T follicular helper cell (primary cell): ENCODE results near the gene DCC.

Experiments
- DNase-seq: peaks from one replicate; pipeline ENCODE4 v3.0.0-alpha.2; 2020; ENCODE audit warnings: low read depth
- total RNA-seq, 2 experiments: gene quantifications; one replicate each; lab custom pipeline; 2026; lab: John Stamatoyannopoulos, UW

DCC gene
- total RNA-seq, result 0 reads per million in 2 experiments

GRCh38 chr18:52339891-52340371 is at the start of gene DCC:
Gene DCC, plus strand, starts transcription at chr18:52340197. Its CDS starts 591 bp downstream, at chr18:52340788.
- DNase-seq, result no peak

- DNase-seq, result no peak
These were observed 29.3 kb upstream of the DCC start for GRCh38 chr18:52310651-52311050.

DNA sequence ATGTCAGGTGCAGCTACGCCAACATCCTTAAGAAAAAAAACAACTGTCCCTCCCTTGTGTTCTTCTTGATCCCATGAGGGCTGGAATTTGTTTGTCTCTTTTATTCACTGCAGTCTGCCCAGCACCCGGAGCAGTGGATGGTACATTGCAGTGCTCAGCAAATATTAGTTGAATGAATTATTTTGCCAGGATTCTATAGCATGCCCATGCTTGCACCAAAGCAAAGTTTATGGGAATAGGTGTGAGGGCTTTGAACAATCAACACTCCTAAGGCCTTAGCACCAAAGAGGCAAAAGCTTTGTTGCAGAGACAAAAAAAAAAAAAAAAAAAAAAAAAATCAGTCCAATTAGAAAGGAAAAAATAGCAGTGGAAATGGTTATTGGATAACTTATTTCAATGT is 28.7 kb upstream of the DCC start:
- DNase-seq, result no peak

DNA sequence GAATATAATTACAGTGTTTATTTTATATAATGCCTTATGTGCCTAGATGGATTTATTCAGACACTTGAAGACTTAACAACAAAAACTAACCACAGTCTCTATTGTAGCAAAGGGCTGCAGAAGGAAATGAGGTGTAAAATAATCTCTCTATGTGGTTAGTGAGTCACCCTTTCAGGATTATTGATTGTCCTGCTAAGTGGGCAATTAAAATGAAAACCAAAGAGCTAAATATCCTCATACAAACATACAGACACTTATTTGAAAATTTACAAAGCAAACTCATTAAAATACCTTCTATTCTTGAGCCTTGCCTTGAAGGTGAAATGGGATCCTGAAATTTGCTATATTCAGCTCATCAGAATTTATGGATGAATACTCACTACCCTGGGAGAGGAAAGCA is 27.7 kb upstream of the DCC start:
- no peak for DNase-seq

DNA sequence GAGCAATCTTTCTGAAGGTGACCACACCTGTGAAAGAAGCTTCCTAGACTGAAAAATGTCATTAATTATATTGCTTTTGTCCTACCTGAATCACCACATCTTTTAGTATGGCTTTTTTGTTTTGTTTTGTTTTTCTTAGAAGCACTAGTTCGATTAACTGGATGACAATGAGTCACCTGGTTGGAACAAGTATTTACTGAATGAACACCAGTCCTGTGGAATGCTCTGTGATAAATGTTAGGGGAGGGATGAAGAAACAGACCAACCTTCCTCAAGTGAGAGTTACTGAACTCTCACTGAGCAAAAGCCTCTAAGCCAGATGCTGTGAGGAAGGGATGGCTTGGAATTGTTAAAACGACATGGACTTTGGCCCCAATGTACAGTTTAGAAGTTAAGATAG is 26.8 kb upstream of the DCC start:
- no peak for DNase-seq

DNA sequence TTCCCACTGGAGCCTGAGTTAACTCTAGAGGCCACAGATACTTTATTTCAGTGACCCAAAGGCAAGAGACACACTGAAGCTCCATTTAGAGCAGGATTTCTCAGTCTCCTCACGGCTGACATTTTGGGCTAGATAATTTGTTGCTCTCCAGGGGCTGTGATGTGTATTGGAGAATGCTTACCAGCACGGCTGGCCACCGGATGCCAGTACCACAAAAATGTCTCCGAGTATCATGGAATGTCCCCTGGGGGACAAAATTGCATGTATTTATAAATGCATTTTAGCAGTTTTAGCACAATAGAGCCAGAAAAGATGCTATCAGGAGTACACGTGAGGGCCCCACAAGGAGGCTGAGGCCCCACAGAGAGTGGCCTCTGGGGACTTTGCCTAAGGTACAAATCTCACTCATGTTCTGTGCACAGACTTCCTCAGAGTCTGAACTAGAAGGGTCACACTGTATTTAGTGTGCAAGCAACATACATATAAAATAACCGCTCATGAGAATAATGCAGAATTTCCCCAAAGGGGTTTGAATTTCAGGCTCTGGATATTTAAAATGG is 20.5 kb upstream of the DCC start:
- DNase-seq, result no peak

DNA sequence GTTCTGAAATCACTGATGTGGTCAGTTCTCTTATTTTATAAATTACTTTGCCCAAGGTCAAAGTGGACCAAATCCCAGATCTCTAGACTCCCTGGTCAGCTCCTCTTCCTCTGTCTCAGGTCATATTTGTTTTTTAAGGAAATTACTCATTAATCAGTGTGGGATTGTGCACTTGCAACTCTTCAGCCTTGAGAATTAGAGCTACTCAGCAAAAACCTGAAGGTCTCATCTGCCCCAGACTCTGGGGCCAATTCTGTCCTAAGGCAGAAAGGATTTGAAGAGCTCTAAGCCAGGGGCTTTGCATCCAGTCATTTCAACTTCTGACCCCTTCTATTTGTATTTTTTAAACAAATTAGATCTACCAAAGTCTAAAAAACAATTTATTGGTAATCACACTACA is 17.7 kb upstream of the DCC start:
- no peak for DNase-seq

DNA sequence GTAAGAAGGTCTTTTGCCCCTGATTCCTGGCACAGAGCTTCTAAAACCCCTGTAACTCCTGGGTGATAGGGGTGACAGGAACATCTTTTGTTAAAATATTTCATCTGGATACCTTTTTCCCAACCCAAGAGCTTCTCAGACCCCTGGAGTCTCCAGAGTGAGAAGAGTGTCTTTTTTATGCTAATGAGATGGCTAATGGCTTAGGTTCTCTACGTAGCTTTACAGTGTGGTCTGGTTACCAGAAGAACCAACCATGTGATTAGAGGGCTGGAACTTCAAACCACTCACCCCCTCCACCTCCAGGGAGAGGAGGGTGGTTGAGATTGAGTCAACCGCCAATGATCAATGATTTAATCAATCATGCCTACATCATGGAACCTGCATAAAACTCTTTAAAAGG is 16.2 kb upstream of the DCC start:
- no peak for DNase-seq

GRCh38 chr18:52325997-52326396 is 14.0 kb upstream of the DCC start:
- no peak for DNase-seq

DNA sequence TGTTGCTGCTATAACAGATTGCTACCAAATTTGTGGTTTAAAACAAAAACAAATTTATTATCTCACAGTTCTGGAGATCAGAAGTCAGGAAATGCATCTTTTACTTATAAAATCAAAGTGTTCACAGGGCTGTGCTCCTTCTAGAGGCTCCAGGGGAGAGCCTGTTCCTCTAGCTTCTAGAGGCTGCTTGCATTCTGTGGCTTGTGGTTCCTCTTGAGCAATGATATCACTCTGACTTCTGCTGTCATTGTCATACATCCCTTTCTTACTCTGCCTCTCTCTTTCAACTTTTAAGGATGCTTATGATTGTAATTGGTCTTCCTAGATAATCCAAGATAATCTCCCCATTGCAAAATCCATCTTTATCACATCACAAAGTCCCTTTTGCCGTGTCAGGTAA is 6.1 kb upstream of the DCC start:
- DNase-seq, result no peak

- DNase-seq, result no peak
These were observed 5.7 kb upstream of the DCC start for GRCh38 chr18:52334307-52334706.

GRCh38 chr18:52334896-52335295 is 5.1 kb upstream of the DCC start:
- DNase-seq, result no peak

DNA sequence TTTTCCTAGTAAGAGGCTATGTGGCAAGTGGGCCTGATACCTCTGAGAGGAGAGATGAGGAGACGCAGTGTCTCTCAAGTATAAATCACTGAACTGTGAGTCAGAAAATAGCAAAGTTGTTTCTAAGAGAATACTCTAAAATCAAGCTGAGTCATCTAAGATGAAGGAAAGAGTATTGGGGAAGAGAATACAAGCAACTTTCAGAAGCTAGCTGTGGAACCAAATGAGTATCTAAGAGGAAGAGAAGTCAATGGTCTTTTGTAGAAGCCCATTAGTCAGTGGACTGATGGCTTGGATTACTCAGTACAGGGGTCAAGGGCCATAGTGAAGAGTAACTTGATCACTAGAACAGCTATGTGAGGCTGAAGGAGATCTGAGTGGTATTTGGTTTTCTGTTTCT is 2.7 kb upstream of the DCC start:
- DNase-seq, result no peak

GRCh38 chr18:52340406-52341102 is 557 bp downstream of the DCC start:
- no peak for DNase-seq

GRCh38 chr18:52341103-52341432 is 1.1 kb downstream of the DCC start:
- DNase-seq, result no peak

DNA sequence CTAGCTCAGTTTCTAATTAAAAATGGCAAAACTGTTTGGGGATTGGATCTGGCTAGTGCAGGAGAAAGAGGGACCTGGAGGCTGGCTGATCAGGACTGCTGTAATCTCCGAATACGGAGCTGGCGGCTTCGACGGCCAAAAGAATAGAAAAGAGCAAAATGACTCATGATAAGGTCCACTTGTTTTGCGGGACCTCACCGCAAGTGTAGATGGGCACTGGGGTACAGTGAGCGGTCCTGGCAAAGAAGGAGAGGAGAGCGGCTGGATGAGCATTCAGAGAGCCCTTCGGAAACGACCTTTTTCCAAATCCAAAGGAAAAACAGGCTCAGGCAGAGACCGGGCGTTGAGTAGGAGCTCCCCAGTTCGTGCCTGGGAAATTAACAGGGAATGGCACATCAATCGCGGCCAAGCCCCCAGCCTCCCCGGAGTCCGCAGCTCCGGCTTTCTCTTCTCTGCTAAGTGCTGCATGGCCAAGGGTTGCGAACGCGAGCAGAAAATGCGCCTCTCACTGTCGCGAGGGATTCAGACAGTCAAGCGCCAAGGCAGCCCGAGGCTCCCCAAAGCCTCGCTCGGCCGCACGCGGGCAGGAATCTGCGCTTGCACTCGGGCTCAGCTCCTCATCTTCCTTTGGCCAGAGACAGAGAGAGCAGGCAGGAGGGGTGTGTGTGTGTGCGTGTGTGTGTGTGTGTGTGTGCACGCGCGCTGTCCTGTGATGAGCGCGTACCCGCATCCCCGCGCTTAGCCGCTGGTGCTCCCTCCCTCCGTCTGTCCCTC is 1.8 kb downstream of the DCC start:
- no peak for DNase-seq

GRCh38 chr18:52342456-52342855 is 2.5 kb downstream of the DCC start:
- DNase-seq, result no peak

GRCh38 chr18:52343138-52343537 is 3.1 kb downstream of the DCC start:
- no peak for DNase-seq

- DNase-seq, result no peak
These were observed 3.8 kb downstream of the DCC start for GRCh38 chr18:52343731-52344340.

DNA sequence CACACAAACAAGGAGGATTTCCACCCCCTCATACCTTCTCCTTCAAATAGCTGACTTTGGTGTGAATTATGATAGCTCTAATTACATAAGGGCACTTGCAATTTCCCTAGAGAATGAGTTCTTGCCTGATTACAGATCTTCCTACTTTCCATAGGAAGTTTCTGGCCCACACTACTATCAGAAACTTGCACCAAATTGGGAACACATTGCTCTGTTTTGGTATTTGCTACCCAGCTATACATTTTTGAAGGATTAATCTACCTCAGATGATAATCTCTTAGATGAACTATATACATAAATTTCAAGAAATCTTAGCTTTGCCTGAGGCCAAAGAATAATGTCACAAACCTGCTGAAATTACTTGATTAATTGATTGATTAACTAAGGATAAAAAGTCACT is 4.9 kb downstream of the DCC start:
- no peak for DNase-seq

DNA sequence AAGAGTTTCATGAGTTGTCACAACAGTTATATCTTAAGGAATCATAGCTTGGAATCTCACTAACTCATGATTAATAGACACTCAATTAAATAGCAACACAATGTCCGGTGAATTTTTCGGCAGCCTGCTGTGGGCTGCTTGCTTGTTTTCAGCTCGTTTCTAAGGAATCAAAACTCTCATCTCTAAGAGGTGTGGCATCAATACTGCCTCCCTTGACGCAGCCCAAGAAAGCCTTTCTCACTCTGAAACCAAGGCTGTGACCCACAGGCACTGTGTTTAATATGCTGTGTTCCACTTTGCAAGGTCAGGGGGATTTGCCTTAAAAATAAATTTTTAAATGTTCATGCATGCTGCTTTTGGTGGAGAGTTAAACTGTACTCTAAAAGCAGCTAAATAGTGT is 5.4 kb downstream of the DCC start:
- no peak for DNase-seq

DNA sequence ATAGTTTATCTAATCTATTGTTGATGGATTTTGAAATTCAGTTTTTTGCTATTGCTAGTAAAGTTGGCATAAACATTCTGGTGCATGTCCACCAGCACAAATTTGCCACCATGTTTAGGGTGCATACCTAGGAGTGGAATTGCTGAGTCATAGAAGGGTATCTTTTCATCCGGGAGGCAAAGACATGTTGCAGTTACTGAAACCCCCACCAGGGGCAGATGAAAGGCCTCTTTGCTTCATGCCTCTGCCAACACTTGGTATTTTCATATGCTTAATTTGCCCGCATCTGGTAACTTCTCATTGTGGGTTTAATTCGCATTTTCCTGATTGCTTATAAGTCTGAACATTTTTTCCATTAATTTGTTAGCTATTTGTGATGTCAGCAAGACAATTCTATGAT is 8.2 kb downstream of the DCC start:
- DNase-seq, result no peak

DNA sequence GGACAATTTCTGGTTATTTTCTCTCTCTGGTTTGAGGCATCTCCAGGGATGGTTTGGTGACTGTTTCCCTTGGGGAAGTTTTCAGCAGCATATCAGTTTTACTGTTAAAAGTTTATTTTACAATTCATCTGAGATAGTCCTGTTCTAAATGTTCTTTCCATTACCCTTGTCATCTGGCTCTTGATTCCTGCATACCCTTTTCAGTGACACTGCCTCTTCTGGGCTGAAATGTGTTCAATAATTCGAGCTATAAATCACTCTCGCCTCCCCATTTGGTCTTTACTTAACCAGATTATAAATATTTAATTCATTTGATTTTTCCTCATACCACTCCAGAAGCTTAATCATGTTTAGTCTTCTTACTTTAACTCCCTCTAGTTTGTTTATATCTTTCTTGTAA is 9.5 kb downstream of the DCC start:
- DNase-seq, result no peak
